DND-41 (cell line): ENCODE data around the gene VSTM5.
"Not testable (repeated sequence)": the region's sequence is repeated elsewhere in the genome, so short reads cannot be mapped to it uniquely, and the experiment has no call there.

Source experiments
- ATAC-seq: fragments of 200-7000 bp; cut with Tn5 transposase; 3 replicates; pipeline ENCODE4 v1.9.1; 2021; ENCODE audit warnings: low read depth; ENCODE audit not compliant: insufficient read depth
- DNase-seq: peaks from one replicate; pipeline ENCODE4 v3.0.0-alpha.2; 2020
- H2AFZ ChIP-seq: 2 replicates; pipeline ENCODE4 v1.6.0; 2012; ENCODE audit warnings: low read depth, low read length
- H3K27ac ChIP-seq: 2 replicates; pipeline ENCODE4 v1.5.1; 2012; ENCODE audit warnings: low read length, inconsistent platforms
- H3K27me3 ChIP-seq: fragments of 200-600 bp; sonication (generic); 2 replicates; pipeline ENCODE4 v1.6.0; 2012; ENCODE audit warnings: low read length, mild to moderate bottlenecking, inconsistent platforms; ENCODE audit not compliant: insufficient read depth, poor library complexity
- H3K36me3 ChIP-seq: 2 replicates; pipeline ENCODE4 v1.5.1; 2012; ENCODE audit warnings: low read length, inconsistent platforms; ENCODE audit not compliant: insufficient read depth
- H3K4me1 ChIP-seq: 2 replicates; pipeline ENCODE4 v1.5.1; 2012; ENCODE audit warnings: mild to moderate bottlenecking, low read length; ENCODE audit not compliant: insufficient read depth
- H3K4me2 ChIP-seq: 2 replicates; pipeline ENCODE4 v1.6.0; 2012; ENCODE audit warnings: mild to moderate bottlenecking, moderate library complexity, low read length, inconsistent platforms; ENCODE audit not compliant: insufficient read depth
- H3K4me3 ChIP-seq, 2 experiments: fragments of 200-600 bp in 1 of 2; shearing (Covaris generic) in 1 of 2; 2 replicates each; pipeline ENCODE4 v1.5.1; 2012 to 2016; ENCODE audit warnings: inconsistent platforms in 2 of 2, low read length in 2 of 2, mild to moderate bottlenecking in 2 of 2, low read depth in 1 of 2, moderate library complexity in 1 of 2
- H3K79me2 ChIP-seq: 2 replicates; pipeline ENCODE4 v1.6.0; 2012; ENCODE audit warnings: low read length, inconsistent platforms; ENCODE audit not compliant: insufficient read depth
- H3K9ac ChIP-seq: 2 replicates; pipeline ENCODE4 v1.6.0; 2012; ENCODE audit warnings: low read depth, mild to moderate bottlenecking, inconsistent platforms, low read length, moderate library complexity
- H3K9me3 ChIP-seq: 2 replicates; pipeline ENCODE4 v1.5.1; 2012; ENCODE audit warnings: low read length, moderate library complexity, mild to moderate bottlenecking, inconsistent platforms; ENCODE audit not compliant: insufficient read depth, severe bottlenecking
- H4K20me1 ChIP-seq: 2 replicates; pipeline ENCODE4 v1.6.0; 2012; ENCODE audit warnings: low read length; ENCODE audit not compliant: insufficient read depth
- CTCF ChIP-seq: IDR thresholded peaks from 2 replicates; pipeline ENCODE4 v1.5.1; 2012; ENCODE audit warnings: borderline replicate concordance, low read length, moderate library complexity, mild to moderate bottlenecking; ENCODE audit not compliant: poor library complexity, severe bottlenecking; ENCODE audit errors: extremely low read depth
- EZH2 ChIP-seq: IDR thresholded peaks from 3 replicates; pipeline ENCODE4 v1.6.1; 2012; ENCODE audit warnings: borderline replicate concordance, low read depth, mild to moderate bottlenecking, moderate library complexity, low read length, inconsistent platforms; ENCODE audit not compliant: severe bottlenecking

VSTM5 gene

GRCh38 chr11:93887111-93887510 lies 36.7 kb upstream of the VSTM5 start:
- no peak overlapping the region for H3K4me2 ChIP-seq
- no peak for ATAC-seq
- H3K79me2 ChIP-seq: no peaks in the 10 kb centered on the region
- no peak for TF ChIP-seq EZH2
- no peak for TF ChIP-seq CTCF
- no peak overlapping the region for H3K27ac ChIP-seq
- no peaks in the 10 kb centered on the region for H4K20me1 ChIP-seq
- no peaks in the 10 kb centered on the region for H3K27me3 ChIP-seq
- no peak overlapping the region for H3K4me3 ChIP-seq
- H3K36me3 ChIP-seq: no peaks in the 10 kb centered on the region
- no peak for DNase-seq
- H3K9me3 ChIP-seq: no peaks in the 10 kb centered on the region
- no peak overlapping the region for H2AFZ ChIP-seq
- no peaks in the 10 kb centered on the region for H3K4me1 ChIP-seq
- no peak overlapping the region for H3K9ac ChIP-seq

GRCh38 chr11:93879114-93879513 lies 28.7 kb upstream of the VSTM5 start:
- H2AFZ ChIP-seq, H3K27me3 ChIP-seq, H3K9ac ChIP-seq, H4K20me1 ChIP-seq, H3K4me2 ChIP-seq, ATAC-seq, H3K36me3 ChIP-seq, H3K27ac ChIP-seq, DNase-seq, H3K4me3 ChIP-seq, H3K4me1 ChIP-seq, H3K79me2 ChIP-seq, H3K9me3 ChIP-seq: not testable (repeated sequence)

GRCh38 chr11:93875637-93876036 lies 25.2 kb upstream of the VSTM5 start:
- H2AFZ ChIP-seq: no peak overlapping the region
- H3K27me3 ChIP-seq: no peaks in the 10 kb centered on the region
- no peaks in the 10 kb centered on the region for H3K9me3 ChIP-seq
- H3K9ac ChIP-seq: no peak overlapping the region
- no peak overlapping the region for H3K4me2 ChIP-seq
- no peaks in the 10 kb centered on the region for H3K79me2 ChIP-seq
- no peaks in the 10 kb centered on the region for H4K20me1 ChIP-seq
- ATAC-seq (no peak), DNase-seq (no peak)
- no peak overlapping the region for H3K4me3 ChIP-seq
- no peaks in the 10 kb centered on the region for H3K4me1 ChIP-seq
- TF ChIP-seq EZH2 (no peak), CTCF (no peak)
- no peaks in the 10 kb centered on the region for H3K36me3 ChIP-seq
- H3K27ac ChIP-seq: no peak overlapping the region

GRCh38 chr11:93871526-93871925 lies 21.1 kb upstream of the VSTM5 start:
- Histone ChIP-seq H4K20me1 (no peaks in the 10 kb centered on the region), H3K27ac (no peak overlapping the region), H3K9ac (no peak overlapping the region), H3K4me3 (no peak overlapping the region), H3K79me2 (no peaks in the 10 kb centered on the region), H2AFZ (no peak overlapping the region), H3K4me2 (no peak overlapping the region), H3K9me3 (no peaks in the 10 kb centered on the region), H3K27me3 (no peaks in the 10 kb centered on the region), H3K4me1 (no peaks in the 10 kb centered on the region), H3K36me3 (no peaks in the 10 kb centered on the region)
- ATAC-seq (no peak), DNase-seq (no peak)
- TF ChIP-seq EZH2 (no peak), CTCF (no peak)
